A549 (cell line): ENCODE data around the gene ACP5. TPM values are rescaled to one million over a fixed set of nuclear protein-coding genes. Genes with fewer than 3 reads are reported as not detected.

Source experiments
- ATAC-seq, 2 experiments: fragments of 200-7000 bp in 1 of 2; fragments of >200 bp in 1 of 2; cut with Nextera tagmentation in 1 of 2; cut with Tn5 transposase in 1 of 2; 3 replicates each; pipeline versions ENCODE4 v1.8.0 to v1.9.1; 2018 to 2020; ENCODE audit warnings: mild to moderate bottlenecking in 1 of 2, moderate library complexity in 1 of 2
- CTCF ChIA-PET: fragments of 300-600 bp; sonication (Branson Sonifier 250); formaldehyde crosslinking; extraction: SDS; loops from one replicate; lab custom pipeline; 2021; ENCODE audit warnings: antibody characterized with exemption, inconsistent platforms; lab: Yijun Ruan, JAX
- POLR2A ChIA-PET: fragments of 350-600 bp; formaldehyde crosslinking; extraction: SDS; loops from one replicate; lab custom pipeline; 2021; ENCODE audit warnings: antibody characterized with exemption, inconsistent platforms; lab: Yijun Ruan, JAX
- DNase-seq, 2 experiments: peaks; one replicate each; pipeline versions ENCODE4 v3.0.0 to v3.0.0-alpha.2; 2011 to 2016; ENCODE audit warnings: low read depth in 1 of 2, low spot score in 1 of 2
- FAIRE-seq: peaks from 2 replicates; lab custom pipeline; 2011; peaks lifted over from hg19 to GRCh38; lab: Jason Lieb, UNC
- H3K27ac ChIP-seq, 2 experiments: fragments of >200 bp; sonication (Bioruptor Twin); formaldehyde crosslinking; 3 replicates each; pipeline ENCODE4 v1.5.1; 2016 to 2017
- H3K4me1 ChIP-seq: fragments of >200 bp; sonication (Bioruptor Twin); formaldehyde crosslinking; 3 replicates; pipeline ENCODE4 v1.6.1; 2016
- H3K4me2 ChIP-seq: fragments of >200 bp; sonication (Bioruptor Twin); formaldehyde crosslinking; 3 replicates; pipeline ENCODE4 v1.6.1; 2016
- H3K4me3 ChIP-seq: fragments of >200 bp; sonication (Bioruptor Twin); formaldehyde crosslinking; 3 replicates; pipeline ENCODE4 v1.5.1; 2016
- H3K9me3 ChIP-seq: fragments of >200 bp; sonication (Bioruptor Twin); formaldehyde crosslinking; 3 replicates; pipeline ENCODE4 v1.6.1; 2016
- BHLHE40 ChIP-seq: IDR thresholded peaks from 2 replicates; pipeline ENCODE4 v1.6.1; 2012; ENCODE audit warnings: low read depth, low read length, inconsistent platforms
- CBX8 ChIP-seq: fragments of 200-600 bp; sonication (generic); IDR thresholded peaks from 2 replicates; pipeline ENCODE4 v1.6.1; 2016
- CEBPB ChIP-seq, 2 experiments: fragments of >200 bp in 1 of 2; sonication (Bioruptor Twin) in 1 of 2; formaldehyde crosslinking in 1 of 2; IDR thresholded peaks; 2 replicates each; pipeline ENCODE4 v1.6.1; 2012 to 2016
- CHD2 ChIP-seq: fragments of 150-350 bp; IDR thresholded peaks from 2 replicates; pipeline ENCODE4 v1.6.1; 2014; ENCODE audit warnings: low read length; ENCODE audit not compliant: partially characterized antibody
- EHMT2 ChIP-seq: fragments of 200-600 bp; sonication (generic); IDR thresholded peaks from 2 replicates; pipeline ENCODE4 v1.6.1; 2016; ENCODE audit warnings: antibody characterized with exemption, low read depth, mild to moderate bottlenecking, moderate library complexity
- EP300 ChIP-seq, 2 experiments: fragments of >200 bp; sonication (Bioruptor Twin); formaldehyde crosslinking; IDR thresholded peaks; 2 replicates in 1 of 2; 3 replicates in 1 of 2; pipeline ENCODE4 v1.6.1; 2016 to 2017
- FOSB ChIP-seq: fragments of 250-450 bp; sonication (Bioruptor Pico); IDR thresholded peaks from 2 replicates; pipeline ENCODE4 v1.5.0; 2020; ENCODE audit warnings: mild to moderate bottlenecking, moderate library complexity
- HOXB13 ChIP-seq: fragments of 250-450 bp; sonication (Bioruptor Pico); IDR thresholded peaks from 2 replicates; pipeline ENCODE4 v1.5.0; 2020; ENCODE audit warnings: low read depth, mild to moderate bottlenecking, moderate library complexity
- HOXB5 ChIP-seq: fragments of 250-450 bp; sonication (Bioruptor Pico); IDR thresholded peaks from 2 replicates; pipeline ENCODE4 v1.5.0; 2020; ENCODE audit warnings: mild to moderate bottlenecking, moderate library complexity
- JUN ChIP-seq, 2 experiments: fragments of >200 bp; sonication (Bioruptor Twin); formaldehyde crosslinking; IDR thresholded peaks; 2 replicates in 1 of 2; 3 replicates in 1 of 2; pipeline ENCODE4 v1.6.1; 2016 to 2017
- JUNB ChIP-seq: fragments of >200 bp; sonication (Bioruptor Twin); formaldehyde crosslinking; IDR thresholded peaks from 2 replicates; pipeline ENCODE4 v1.6.1; 2016
- MAFK ChIP-seq: fragments of 450-650 bp; IDR thresholded peaks from 2 replicates; pipeline ENCODE4 v1.6.1; 2014; ENCODE audit not compliant: partially characterized antibody
- NPAS2 ChIP-seq: fragments of 250-450 bp; sonication (Bioruptor Pico); IDR thresholded peaks from 2 replicates; pipeline ENCODE4 v1.8.0; 2022; ENCODE audit warnings: mild to moderate bottlenecking, moderate library complexity, borderline replicate concordance
- PHF8 ChIP-seq: fragments of 200-600 bp; sonication (generic); IDR thresholded peaks from 2 replicates; pipeline ENCODE4 v1.6.1; 2016; ENCODE audit warnings: low read depth, mild to moderate bottlenecking, antibody characterized with exemption, moderate library complexity, borderline replicate concordance
- POLR2AphosphoS2 ChIP-seq: conservative IDR thresholded peaks from 2 replicates; pipeline ENCODE4 v1.6.1; 2012; ENCODE audit warnings: low read length, improper control_type of control experiment, inconsistent platforms
- RARB ChIP-seq: fragments of 250-450 bp; sonication (Bioruptor Pico); IDR thresholded peaks from 2 replicates; pipeline ENCODE4 v1.8.0; 2021; ENCODE audit warnings: mild to moderate bottlenecking, moderate library complexity
- RNF2 ChIP-seq: fragments of 200-600 bp; sonication (generic); IDR thresholded peaks from 2 replicates; pipeline ENCODE4 v1.6.1; 2016; ENCODE audit warnings: low read depth, mild to moderate bottlenecking, antibody characterized with exemption, moderate library complexity, borderline replicate concordance
- SMC3 ChIP-seq: fragments of >200 bp; sonication (Bioruptor Twin); formaldehyde crosslinking; IDR thresholded peaks from 3 replicates; pipeline ENCODE4 v1.6.1; 2018; ENCODE audit warnings: inconsistent platforms
- SREBF2 ChIP-seq: fragments of 450-650 bp; IDR thresholded peaks from 2 replicates; pipeline ENCODE4 v1.6.1; 2014; ENCODE audit warnings: mild to moderate bottlenecking, moderate library complexity
- TFCP2L1 ChIP-seq: fragments of 250-450 bp; sonication (Bioruptor Pico); IDR thresholded peaks from 2 replicates; pipeline ENCODE4 v1.5.0; 2021; ENCODE audit warnings: mild to moderate bottlenecking
- ZNF302 ChIP-seq: fragments of 250-450 bp; sonication (Bioruptor Pico); IDR thresholded peaks from 2 replicates; pipeline ENCODE4 v1.9.0; 2021; ENCODE audit warnings: inconsistent platforms, mild to moderate bottlenecking, moderate library complexity
- WGBS: methylation state at CpG from one replicate; pipeline ENCODE4 v1.1.6; 2017; ENCODE audit errors: missing lambda C conversion rate; 5-methylcytosine and 5-hydroxymethylcytosine counted together
- polyA plus RNA-seq, 4 experiments: library from polyadenylated mRNA; depleted of rRNA in 3 of 4; stranded (reverse); fragments of >200 nt; fragmentation: RNase III in 1 of 4; extraction: RNeasy Plus Mini Kit Qiagen cat#74134 plus additional on column Dnase treatment in 1 of 4; gene quantifications; 2 replicates in 3 of 4; 3 replicates in 1 of 4; pipeline ENCODE4 v1.2.3, GENCODE V29; 2011 to 2017
- TF ChIP-seq, protein P1 (sequence below): fragments of >200 bp; sonication (Bioruptor Twin); formaldehyde crosslinking; IDR thresholded peaks from 3 replicates; pipeline ENCODE4 v1.6.1; 2016
- TF ChIP-seq, protein P2 (sequence below): fragments of 150-350 bp; IDR thresholded peaks from 2 replicates; pipeline ENCODE4 v1.6.1; 2014; ENCODE audit warnings: low read depth, mild to moderate bottlenecking, low read length
- TF ChIP-seq, protein P3 (sequence below): fragments of 250-450 bp; sonication (Bioruptor Pico); IDR thresholded peaks from 2 replicates; pipeline ENCODE4 v1.5.0; 2020; ENCODE audit warnings: low read depth, mild to moderate bottlenecking, moderate library complexity
- TF ChIP-seq, protein P4 (sequence below): fragments of 450-650 bp; IDR thresholded peaks from 2 replicates; pipeline ENCODE4 v1.6.1; 2014; ENCODE audit warnings: antibody characterized with exemption
- TF ChIP-seq, protein P5 (sequence below): IDR thresholded peaks from 2 replicates; pipeline ENCODE4 v1.6.1; 2012
- TF ChIP-seq, protein P6 (sequence below): fragments of >200 bp; sonication (Bioruptor Twin); formaldehyde crosslinking; IDR thresholded peaks from 3 replicates; pipeline ENCODE4 v1.5.1; 2016
- TF ChIP-seq, protein P7 (sequence below): IDR thresholded peaks from 2 replicates; pipeline ENCODE4 v1.6.1; 2012

The ACP5 gene
- polyA plus RNA-seq, 2 of the 4 experiments (the other 2 are of a cell fraction): 0.05 TPM; not detected in 1

DNA sequence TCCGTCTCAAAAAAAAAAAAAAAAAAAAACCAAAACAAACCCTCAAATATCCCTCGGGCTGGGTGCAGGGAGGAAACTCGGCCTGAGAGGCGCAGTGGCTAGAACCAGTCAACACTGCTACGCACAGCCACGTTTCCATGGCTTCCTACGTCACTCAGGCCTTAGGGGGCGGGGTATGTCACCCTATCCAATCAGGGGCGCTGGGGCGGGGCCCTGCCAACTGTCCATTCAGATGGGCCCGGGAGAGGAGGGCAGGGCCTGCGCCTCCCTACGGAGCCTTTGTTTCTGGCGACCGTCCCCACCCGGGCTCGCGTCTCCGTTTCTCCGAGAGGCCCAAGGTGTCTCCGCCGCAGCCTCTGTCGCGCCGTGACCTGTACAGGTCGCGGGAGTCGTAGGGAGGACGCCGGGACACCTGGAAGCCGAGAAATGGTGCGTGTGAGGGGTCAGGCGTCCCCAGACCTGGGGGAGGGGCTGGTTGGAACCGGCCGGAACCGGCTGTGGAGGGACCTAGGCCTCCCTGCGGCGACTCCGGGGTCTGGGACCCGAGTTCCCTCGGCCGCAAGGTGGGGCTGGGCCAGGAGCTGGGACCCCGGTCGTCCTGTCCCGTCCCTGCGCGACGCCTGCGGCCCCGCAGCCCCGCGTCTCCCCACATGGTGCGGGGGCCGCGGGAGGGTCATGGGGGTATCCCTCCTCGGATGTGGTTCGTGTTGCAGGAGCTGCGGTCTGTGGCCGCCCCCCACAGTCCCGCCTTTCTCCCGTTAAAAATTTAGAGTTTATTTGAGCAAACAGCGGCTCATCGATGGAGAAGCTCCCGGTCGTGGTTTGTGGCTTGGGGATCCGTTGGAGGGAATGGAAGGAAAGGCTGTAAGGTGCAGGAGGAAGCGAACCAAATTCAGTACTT, 20.0 kb upstream of the ACP5 start, which contains the start of gene ZNF627 (continued):
- TF ChIP-seq, protein P1, sequence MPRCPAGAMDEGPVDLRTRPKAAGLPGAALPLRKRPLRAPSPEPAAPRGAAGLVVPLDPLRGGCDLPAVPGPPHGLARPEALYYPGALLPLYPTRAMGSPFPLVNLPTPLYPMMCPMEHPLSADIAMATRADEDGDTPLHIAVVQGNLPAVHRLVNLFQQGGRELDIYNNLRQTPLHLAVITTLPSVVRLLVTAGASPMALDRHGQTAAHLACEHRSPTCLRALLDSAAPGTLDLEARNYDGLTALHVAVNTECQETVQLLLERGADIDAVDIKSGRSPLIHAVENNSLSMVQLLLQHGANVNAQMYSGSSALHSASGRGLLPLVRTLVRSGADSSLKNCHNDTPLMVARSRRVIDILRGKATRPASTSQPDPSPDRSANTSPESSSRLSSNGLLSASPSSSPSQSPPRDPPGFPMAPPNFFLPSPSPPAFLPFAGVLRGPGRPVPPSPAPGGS: peak; percentile 69; the same call in 2 of the 3 replicates
- no peak for TF ChIP-seq FOSB (CRISPR knock-in tag)
- no peak for TF ChIP-seq CEBPB (IDR thresholded peaks at IDR 0.05)
- TF ChIP-seq CHD2: no peak
- TF ChIP-seq RNF2: no peak
- no peak for TF ChIP-seq HOXB13 (CRISPR knock-in tag)
- TF ChIP-seq, protein P2, sequence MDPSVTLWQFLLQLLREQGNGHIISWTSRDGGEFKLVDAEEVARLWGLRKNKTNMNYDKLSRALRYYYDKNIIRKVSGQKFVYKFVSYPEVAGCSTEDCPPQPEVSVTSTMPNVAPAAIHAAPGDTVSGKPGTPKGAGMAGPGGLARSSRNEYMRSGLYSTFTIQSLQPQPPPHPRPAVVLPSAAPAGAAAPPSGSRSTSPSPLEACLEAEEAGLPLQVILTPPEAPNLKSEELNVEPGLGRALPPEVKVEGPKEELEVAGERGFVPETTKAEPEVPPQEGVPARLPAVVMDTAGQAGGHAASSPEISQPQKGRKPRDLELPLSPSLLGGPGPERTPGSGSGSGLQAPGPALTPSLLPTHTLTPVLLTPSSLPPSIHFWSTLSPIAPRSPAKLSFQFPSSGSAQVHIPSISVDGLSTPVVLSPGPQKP: no peak
- TF ChIP-seq CBX8: no peak
- no peak; the same call in none of the 2 replicates for TF ChIP-seq PHF8
- TF ChIP-seq, protein P3, sequence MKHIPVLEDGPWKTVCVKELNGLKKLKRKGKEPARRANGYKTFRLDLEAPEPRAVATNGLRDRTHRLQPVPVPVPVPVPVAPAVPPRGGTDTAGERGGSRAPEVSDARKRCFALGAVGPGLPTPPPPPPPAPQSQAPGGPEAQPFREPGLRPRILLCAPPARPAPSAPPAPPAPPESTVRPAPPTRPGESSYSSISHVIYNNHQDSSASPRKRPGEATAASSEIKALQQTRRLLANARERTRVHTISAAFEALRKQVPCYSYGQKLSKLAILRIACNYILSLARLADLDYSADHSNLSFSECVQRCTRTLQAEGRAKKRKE (CRISPR knock-in tag): no peak
- TF ChIP-seq JUNB: no peak
- TF ChIP-seq, protein P4, sequence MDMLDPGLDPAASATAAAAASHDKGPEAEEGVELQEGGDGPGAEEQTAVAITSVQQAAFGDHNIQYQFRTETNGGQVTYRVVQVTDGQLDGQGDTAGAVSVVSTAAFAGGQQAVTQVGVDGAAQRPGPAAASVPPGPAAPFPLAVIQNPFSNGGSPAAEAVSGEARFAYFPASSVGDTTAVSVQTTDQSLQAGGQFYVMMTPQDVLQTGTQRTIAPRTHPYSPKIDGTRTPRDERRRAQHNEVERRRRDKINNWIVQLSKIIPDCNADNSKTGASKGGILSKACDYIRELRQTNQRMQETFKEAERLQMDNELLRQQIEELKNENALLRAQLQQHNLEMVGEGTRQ: no peak
- no peak for TF ChIP-seq SREBF2
- TF ChIP-seq ZNF302 (CRISPR knock-in tag): no peak
- TF ChIP-seq JUN (IDR thresholded peaks at IDR 0.05): peak; percentile 35 to 60; a peak in 2 of 5 replicates
- TF ChIP-seq TFCP2L1 (CRISPR knock-in tag): no peak
- TF ChIP-seq EP300 (IDR thresholded peaks at IDR 0.05): no peak
- TF ChIP-seq, protein P5, sequence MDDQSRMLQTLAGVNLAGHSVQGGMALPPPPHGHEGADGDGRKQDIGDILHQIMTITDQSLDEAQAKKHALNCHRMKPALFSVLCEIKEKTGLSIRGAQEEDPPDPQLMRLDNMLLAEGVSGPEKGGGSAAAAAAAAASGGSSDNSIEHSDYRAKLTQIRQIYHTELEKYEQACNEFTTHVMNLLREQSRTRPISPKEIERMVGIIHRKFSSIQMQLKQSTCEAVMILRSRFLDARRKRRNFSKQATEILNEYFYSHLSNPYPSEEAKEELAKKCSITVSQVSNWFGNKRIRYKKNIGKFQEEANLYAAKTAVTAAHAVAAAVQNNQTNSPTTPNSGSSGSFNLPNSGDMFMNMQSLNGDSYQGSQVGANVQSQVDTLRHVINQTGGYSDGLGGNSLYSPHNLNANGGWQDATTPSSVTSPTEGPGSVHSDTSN: no peak

DNA sequence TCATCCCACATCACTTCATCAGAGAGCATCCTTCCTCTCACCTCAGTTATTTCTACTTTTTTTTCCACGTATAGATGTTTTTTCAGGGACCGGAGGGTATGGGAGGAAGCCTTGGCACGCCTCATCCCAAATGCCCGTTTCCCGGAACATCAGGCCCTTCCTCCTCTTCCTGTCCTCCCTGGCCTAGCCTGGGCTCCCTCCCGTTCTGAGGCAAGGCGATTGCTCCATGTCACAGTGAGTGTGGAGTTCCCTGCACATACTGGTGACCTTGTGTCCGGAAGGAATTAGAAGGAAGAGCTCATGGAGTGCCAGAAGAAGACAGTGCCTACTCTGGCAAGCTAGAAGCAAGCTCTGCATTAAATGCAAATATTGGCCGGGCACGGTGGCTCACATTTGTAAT, 18.7 kb upstream of the ACP5 start:
- no peak for FAIRE-seq

More for the DNA sequence above, 18.7 kb upstream of the ACP5 start:
- ChIA-PET POLR2A (no interaction called here), CTCF (interaction anchor here (1.0 kb wide), 1 partner anchor 8 kb away, joined by 4 read pairs; no protein-coding TSS in a partner anchor)
- Histone ChIP-seq H3K4me2 (no peak overlapping the region), H3K27ac (no peak overlapping the region), H3K9me3 (peaks cover 11% of the 10 kb centered on the region; the same call in 1 of the 3 replicates), H3K4me1 (no peaks in the 10 kb centered on the region), H3K4me3 (no peak overlapping the region)
- ATAC-seq: no peak
- no peak for TF ChIP-seq HOXB13 (CRISPR knock-in tag)
- no peak for TF ChIP-seq RARB
- no peak for TF ChIP-seq CHD2
- no peak for TF ChIP-seq RNF2
- TF ChIP-seq, protein P6, sequence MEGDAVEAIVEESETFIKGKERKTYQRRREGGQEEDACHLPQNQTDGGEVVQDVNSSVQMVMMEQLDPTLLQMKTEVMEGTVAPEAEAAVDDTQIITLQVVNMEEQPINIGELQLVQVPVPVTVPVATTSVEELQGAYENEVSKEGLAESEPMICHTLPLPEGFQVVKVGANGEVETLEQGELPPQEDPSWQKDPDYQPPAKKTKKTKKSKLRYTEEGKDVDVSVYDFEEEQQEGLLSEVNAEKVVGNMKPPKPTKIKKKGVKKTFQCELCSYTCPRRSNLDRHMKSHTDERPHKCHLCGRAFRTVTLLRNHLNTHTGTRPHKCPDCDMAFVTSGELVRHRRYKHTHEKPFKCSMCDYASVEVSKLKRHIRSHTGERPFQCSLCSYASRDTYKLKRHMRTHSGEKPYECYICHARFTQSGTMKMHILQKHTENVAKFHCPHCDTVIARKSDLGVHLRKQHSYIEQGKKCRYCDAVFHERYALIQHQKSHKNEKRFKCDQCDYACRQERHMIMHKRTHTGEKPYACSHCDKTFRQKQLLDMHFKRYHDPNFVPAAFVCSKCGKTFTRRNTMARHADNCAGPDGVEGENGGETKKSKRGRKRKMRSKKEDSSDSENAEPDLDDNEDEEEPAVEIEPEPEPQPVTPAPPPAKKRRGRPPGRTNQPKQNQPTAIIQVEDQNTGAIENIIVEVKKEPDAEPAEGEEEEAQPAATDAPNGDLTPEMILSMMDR: no peak
- no peak for TF ChIP-seq SMC3
- no peak for TF ChIP-seq NPAS2 (CRISPR knock-in tag)
- no peak for TF ChIP-seq EHMT2
- TF ChIP-seq PHF8: no peak
- no peak for TF ChIP-seq BHLHE40
- TF ChIP-seq HOXB5 (CRISPR knock-in tag): no peak
- no peak for TF ChIP-seq MAFK
- TF ChIP-seq, protein P7, sequence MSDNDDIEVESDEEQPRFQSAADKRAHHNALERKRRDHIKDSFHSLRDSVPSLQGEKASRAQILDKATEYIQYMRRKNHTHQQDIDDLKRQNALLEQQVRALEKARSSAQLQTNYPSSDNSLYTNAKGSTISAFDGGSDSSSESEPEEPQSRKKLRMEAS: no peak
- no peak for TF ChIP-seq POLR2AphosphoS2
- TF ChIP-seq JUN (IDR thresholded peaks at IDR 0.05): no peak
- DNase-seq: no peak
- 97% methylated on average over 10 of the region's 10 CpGs for WGBS
